ENCODE results near the gene FUT1. TPM values are rescaled to one million over a fixed set of nuclear protein-coding genes. Genes with fewer than 3 reads are reported as not detected.

The FUT1 gene
- total and polyA plus RNA-seq, 4 donors, result 0.48 to 6.8 (median 1.0) TPM

DNA sequence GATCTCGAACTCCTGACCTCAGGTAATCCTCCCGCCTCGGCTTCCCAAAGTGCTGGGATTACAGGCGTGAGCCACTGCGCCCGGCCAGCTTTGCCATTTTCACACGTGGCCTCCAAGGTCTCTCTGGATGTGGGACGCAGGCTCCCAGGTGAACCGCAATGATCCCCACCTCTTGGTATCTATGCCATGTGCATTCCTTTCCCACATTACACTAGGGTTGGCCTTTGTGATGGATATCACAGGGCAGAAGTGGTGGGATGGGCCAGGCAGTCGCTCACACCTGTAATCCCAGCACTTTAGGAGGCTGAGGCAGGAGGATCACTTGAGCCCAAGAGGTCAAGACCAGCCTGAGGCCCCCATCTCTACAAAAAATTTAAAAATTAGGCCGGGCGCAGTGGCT is 25.3 kb upstream of the FUT1 start:
- H3K27ac ChIP-seq (ENCODE audit: low read depth in 1 of 2, low read length in 2 of 2), result no peak overlapping the region
- H3K4me1 ChIP-seq (ENCODE audit: control insufficient read depth in 4 of 4, insufficient read depth in 4 of 4, low read length in 3 of 4), result peaks cover 0 to 18% (median 6%) of the 10 kb centered on the region in 4 donors
- WGBS, result 93% methylated on average over 12 of the region's 12 CpGs
- no peak for DNase-seq (ENCODE audit: low spot score)
- H3K4me3 ChIP-seq (ENCODE audit: low read depth in 1 of 3, low read length in 3 of 3), result no peak overlapping the region
- no peaks in the 10 kb centered on the region for H3K9me3 ChIP-seq (ENCODE audit: control insufficient read depth in 4 of 4, low read length in 3 of 4)
- TF ChIP-seq JUND (IDR thresholded peaks at IDR 0.05), result no peak
- TF ChIP-seq SP1 (IDR thresholded peaks at IDR 0.05), result no peak
- TF ChIP-seq, protein P1, sequence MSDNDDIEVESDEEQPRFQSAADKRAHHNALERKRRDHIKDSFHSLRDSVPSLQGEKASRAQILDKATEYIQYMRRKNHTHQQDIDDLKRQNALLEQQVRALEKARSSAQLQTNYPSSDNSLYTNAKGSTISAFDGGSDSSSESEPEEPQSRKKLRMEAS (IDR thresholded peaks at IDR 0.05), result no peak
- TF ChIP-seq, protein P2, sequence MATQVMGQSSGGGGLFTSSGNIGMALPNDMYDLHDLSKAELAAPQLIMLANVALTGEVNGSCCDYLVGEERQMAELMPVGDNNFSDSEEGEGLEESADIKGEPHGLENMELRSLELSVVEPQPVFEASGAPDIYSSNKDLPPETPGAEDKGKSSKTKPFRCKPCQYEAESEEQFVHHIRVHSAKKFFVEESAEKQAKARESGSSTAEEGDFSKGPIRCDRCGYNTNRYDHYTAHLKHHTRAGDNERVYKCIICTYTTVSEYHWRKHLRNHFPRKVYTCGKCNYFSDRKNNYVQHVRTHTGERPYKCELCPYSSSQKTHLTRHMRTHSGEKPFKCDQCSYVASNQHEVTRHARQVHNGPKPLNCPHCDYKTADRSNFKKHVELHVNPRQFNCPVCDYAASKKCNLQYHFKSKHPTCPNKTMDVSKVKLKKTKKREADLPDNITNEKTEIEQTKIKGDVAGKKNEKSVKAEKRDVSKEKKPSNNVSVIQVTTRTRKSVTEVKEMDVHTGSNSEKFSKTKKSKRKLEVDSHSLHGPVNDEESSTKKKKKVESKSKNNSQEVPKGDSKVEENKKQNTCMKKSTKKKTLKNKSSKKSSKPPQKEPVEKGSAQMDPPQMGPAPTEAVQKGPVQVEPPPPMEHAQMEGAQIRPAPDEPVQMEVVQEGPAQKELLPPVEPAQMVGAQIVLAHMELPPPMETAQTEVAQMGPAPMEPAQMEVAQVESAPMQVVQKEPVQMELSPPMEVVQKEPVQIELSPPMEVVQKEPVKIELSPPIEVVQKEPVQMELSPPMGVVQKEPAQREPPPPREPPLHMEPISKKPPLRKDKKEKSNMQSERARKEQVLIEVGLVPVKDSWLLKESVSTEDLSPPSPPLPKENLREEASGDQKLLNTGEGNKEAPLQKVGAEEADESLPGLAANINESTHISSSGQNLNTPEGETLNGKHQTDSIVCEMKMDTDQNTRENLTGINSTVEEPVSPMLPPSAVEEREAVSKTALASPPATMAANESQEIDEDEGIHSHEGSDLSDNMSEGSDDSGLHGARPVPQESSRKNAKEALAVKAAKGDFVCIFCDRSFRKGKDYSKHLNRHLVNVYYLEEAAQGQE (IDR thresholded peaks at IDR 0.05), result no peak
- no peak for TF ChIP-seq TAF1 (conservative IDR thresholded peaks at IDR 0.05)
- TF ChIP-seq GABPA (IDR thresholded peaks at IDR 0.05 in 1 of 2, conservative IDR thresholded peaks at IDR 0.05 in 1 of 2), result no peak
- TF ChIP-seq HNF4A (conservative IDR thresholded peaks at IDR 0.05), result no peak
- no peak for TF ChIP-seq FOXA2 (IDR thresholded peaks at IDR 0.05)
- no peak for TF ChIP-seq NR2F2 (IDR thresholded peaks at IDR 0.05)
- TF ChIP-seq, protein P3, sequence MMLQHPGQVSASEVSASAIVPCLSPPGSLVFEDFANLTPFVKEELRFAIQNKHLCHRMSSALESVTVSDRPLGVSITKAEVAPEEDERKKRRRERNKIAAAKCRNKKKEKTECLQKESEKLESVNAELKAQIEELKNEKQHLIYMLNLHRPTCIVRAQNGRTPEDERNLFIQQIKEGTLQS (IDR thresholded peaks at IDR 0.05), result no peak
- TF ChIP-seq, protein P4, sequence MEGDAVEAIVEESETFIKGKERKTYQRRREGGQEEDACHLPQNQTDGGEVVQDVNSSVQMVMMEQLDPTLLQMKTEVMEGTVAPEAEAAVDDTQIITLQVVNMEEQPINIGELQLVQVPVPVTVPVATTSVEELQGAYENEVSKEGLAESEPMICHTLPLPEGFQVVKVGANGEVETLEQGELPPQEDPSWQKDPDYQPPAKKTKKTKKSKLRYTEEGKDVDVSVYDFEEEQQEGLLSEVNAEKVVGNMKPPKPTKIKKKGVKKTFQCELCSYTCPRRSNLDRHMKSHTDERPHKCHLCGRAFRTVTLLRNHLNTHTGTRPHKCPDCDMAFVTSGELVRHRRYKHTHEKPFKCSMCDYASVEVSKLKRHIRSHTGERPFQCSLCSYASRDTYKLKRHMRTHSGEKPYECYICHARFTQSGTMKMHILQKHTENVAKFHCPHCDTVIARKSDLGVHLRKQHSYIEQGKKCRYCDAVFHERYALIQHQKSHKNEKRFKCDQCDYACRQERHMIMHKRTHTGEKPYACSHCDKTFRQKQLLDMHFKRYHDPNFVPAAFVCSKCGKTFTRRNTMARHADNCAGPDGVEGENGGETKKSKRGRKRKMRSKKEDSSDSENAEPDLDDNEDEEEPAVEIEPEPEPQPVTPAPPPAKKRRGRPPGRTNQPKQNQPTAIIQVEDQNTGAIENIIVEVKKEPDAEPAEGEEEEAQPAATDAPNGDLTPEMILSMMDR (IDR thresholded peaks at IDR 0.05; ENCODE audit: low read depth, low read length, missing input control), result no peak
- no peak for TF ChIP-seq FOXA1 (IDR thresholded peaks at IDR 0.05)
- TF ChIP-seq YY1 (IDR thresholded peaks at IDR 0.05), result no peak
- no peak for TF ChIP-seq EGR1 (IDR thresholded peaks at IDR 0.05; ENCODE audit: low read depth in 2 of 2)
- TF ChIP-seq HNF4G (IDR thresholded peaks at IDR 0.05), result no peak
- TF ChIP-seq, protein P5, sequence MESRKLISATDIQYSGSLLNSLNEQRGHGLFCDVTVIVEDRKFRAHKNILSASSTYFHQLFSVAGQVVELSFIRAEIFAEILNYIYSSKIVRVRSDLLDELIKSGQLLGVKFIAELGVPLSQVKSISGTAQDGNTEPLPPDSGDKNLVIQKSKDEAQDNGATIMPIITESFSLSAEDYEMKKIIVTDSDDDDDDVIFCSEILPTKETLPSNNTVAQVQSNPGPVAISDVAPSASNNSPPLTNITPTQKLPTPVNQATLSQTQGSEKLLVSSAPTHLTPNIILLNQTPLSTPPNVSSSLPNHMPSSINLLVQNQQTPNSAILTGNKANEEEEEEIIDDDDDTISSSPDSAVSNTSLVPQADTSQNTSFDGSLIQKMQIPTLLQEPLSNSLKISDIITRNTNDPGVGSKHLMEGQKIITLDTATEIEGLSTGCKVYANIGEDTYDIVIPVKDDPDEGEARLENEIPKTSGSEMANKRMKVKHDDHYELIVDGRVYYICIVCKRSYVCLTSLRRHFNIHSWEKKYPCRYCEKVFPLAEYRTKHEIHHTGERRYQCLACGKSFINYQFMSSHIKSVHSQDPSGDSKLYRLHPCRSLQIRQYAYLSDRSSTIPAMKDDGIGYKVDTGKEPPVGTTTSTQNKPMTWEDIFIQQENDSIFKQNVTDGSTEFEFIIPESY (IDR thresholded peaks at IDR 0.05), result no peak
- no peak for TF ChIP-seq RAD21 (IDR thresholded peaks at IDR 0.05)
- no peak for TF ChIP-seq RXRA (IDR thresholded peaks at IDR 0.05)
- no peaks in the 10 kb centered on the region for H3K36me3 ChIP-seq (ENCODE audit: control insufficient read depth in 4 of 4, insufficient read depth in 3 of 4, low read depth in 1 of 4, low read length in 3 of 4)
- no peak overlapping the region for H3K9ac ChIP-seq (ENCODE audit: low read depth in 1 of 2, low read length in 2 of 2)
- H3K27me3 ChIP-seq (ENCODE audit: control insufficient read depth in 4 of 4, insufficient read depth in 4 of 4, low read length in 3 of 4), result no peaks in the 10 kb centered on the region

All from liver (tissue), 9 donors.